GM06990 (cell line): ENCODE data around the gene RPL3.
A peak's percentile ranks its signal among the peaks of the same experiment; 100 is the strongest.
"Not testable (repeated sequence)": the region's sequence is repeated elsewhere in the genome, so short reads cannot be mapped to it uniquely, and the experiment has no call there.

Experiments
- DNase-seq: peaks from one replicate; pipeline ENCODE4 v3.0.0-alpha.2; 2011; ENCODE audit not compliant: insufficient read length; ENCODE audit errors: extremely low read depth
- H3K27me3 ChIP-seq: replicated peaks from 2 replicates; pipeline ENCODE4 v1.6.0; 2011; ENCODE audit warnings: low read length; ENCODE audit not compliant: control insufficient read depth, insufficient read depth
- H3K36me3 ChIP-seq: 2 replicates; pipeline ENCODE4 v1.5.1; 2011; ENCODE audit warnings: low read length; ENCODE audit not compliant: control insufficient read depth, insufficient read depth
- H3K4me3 ChIP-seq: replicated peaks from 2 replicates; pipeline ENCODE4 v1.5.1; 2011; ENCODE audit warnings: low read depth, mild to moderate bottlenecking, control low read depth, low read length
- CTCF ChIP-seq: IDR thresholded peaks from 2 replicates; pipeline ENCODE4 v1.5.1; 2011; ENCODE audit warnings: low read length, control low read depth, mild to moderate bottlenecking, inconsistent platforms; ENCODE audit not compliant: insufficient read depth, poor library complexity, severe bottlenecking

RPL3 gene

GRCh38 chr22:39327995-39328754 is 8.8 kb upstream of the RPL3 start:
- H3K27me3 ChIP-seq: no peaks in the 10 kb centered on the region
- H3K36me3 ChIP-seq: no peaks in the 10 kb centered on the region
- DNase-seq: no peak
- no peak for TF ChIP-seq CTCF
- H3K4me3 ChIP-seq: no peak overlapping the region

GRCh38 chr22:39325392-39325932 is 6.0 kb upstream of the RPL3 start:
- no peak for TF ChIP-seq CTCF
- no peak for DNase-seq
- no peaks in the 10 kb centered on the region for H3K27me3 ChIP-seq

GRCh38 chr22:39320616-39321029 is 1.2 kb upstream of the RPL3 start:
- H3K27me3 ChIP-seq, DNase-seq, H3K4me3 ChIP-seq: not testable (repeated sequence)
- peaks cover 26% of the 10 kb centered on the region for H3K36me3 ChIP-seq

More at GRCh38 chr22:39325392-39325932, 6.0 kb upstream of the RPL3 start:
- no peaks in the 10 kb centered on the region for H3K36me3 ChIP-seq
- no peak overlapping the region for H3K4me3 ChIP-seq

- Histone ChIP-seq H3K36me3 (peaks cover 45% of the 10 kb centered on the region), H3K4me3 (peak overlapping the region; percentile 98), H3K27me3 (no peaks in the 10 kb centered on the region)
- no peak for TF ChIP-seq CTCF
- DNase-seq: no peak
These were observed 728 bp downstream of the RPL3 start for GRCh38 chr22:39318507-39319283.

- Histone ChIP-seq H3K4me3 (peak overlapping the region; percentile 98), H3K36me3 (peaks cover 52% of the 10 kb centered on the region), H3K27me3 (no peaks in the 10 kb centered on the region)
- TF ChIP-seq CTCF: no peak
- DNase-seq: no peak
These were observed 1.5 kb downstream of the RPL3 start for GRCh38 chr22:39317775-39318506.
